Lung (tissue), 16 donors: ENCODE results near the gene DMWD. TPM values are rescaled to one million over a fixed set of nuclear protein-coding genes. Genes with fewer than 3 reads are reported as not detected.
A peak's percentile ranks its signal among the peaks of the same experiment; 100 is the strongest.

Source experiments
- ATAC-seq: fragments of 200-7000 bp; cut with Tn5 transposase; one replicate; pipeline ENCODE4 v1.9.1; 2020; ENCODE audit warnings: moderate number of reproducible peaks; ENCODE audit not compliant: insufficient read depth, low FRiP score
- DNase-seq, 3 donors: peaks; one replicate each; pipeline ENCODE4 v3.0.0-alpha.2; 2013 to 2017
- H3K27ac ChIP-seq, 2 donors: one replicate each; pipeline ENCODE4 v1.5.1; 2013; ENCODE audit warnings: mild to moderate bottlenecking in 2 of 2, moderate library complexity in 2 of 2, control low read depth in 1 of 2, inconsistent platforms in 1 of 2, low read depth in 1 of 2, low read length in 1 of 2
- H3K27me3 ChIP-seq, 3 donors: one replicate each; pipeline ENCODE4 v1.5.1; 2013; ENCODE audit warnings: low read length in 2 of 3; ENCODE audit not compliant: control insufficient read depth in 3 of 3, insufficient read depth in 3 of 3
- H3K36me3 ChIP-seq, 4 donors: one replicate each; pipeline ENCODE4 v1.5.1; 2013; ENCODE audit warnings: low read length in 4 of 4, mild to moderate bottlenecking in 1 of 4, moderate library complexity in 1 of 4; ENCODE audit not compliant: control insufficient read depth in 4 of 4, insufficient read depth in 4 of 4
- H3K4me1 ChIP-seq, 5 donors: one replicate each; pipeline ENCODE4 v1.5.1; 2013; ENCODE audit warnings: low read length in 5 of 5, mild to moderate bottlenecking in 2 of 5, moderate library complexity in 1 of 5; ENCODE audit not compliant: control insufficient read depth in 5 of 5, insufficient read depth in 5 of 5
- H3K4me3 ChIP-seq: one replicate; pipeline ENCODE4 v1.5.1; 2013; ENCODE audit warnings: mild to moderate bottlenecking, control low read depth, moderate library complexity
- H3K9ac ChIP-seq, 2 donors: one replicate each; pipeline ENCODE4 v1.5.1; 2013; ENCODE audit warnings: low read length in 2 of 2, control low read depth in 1 of 2; ENCODE audit not compliant: insufficient read depth in 1 of 2
- H3K9me3 ChIP-seq, 4 donors: one replicate each; pipeline ENCODE4 v1.5.1; 2013; ENCODE audit warnings: low read length in 3 of 4, mild to moderate bottlenecking in 1 of 4, moderate library complexity in 1 of 4; ENCODE audit not compliant: control insufficient read depth in 4 of 4, insufficient read depth in 3 of 4
- WGBS, 2 donors: extraction: QIAGEN DNeasy Blood & Tissue Kit; methylation state at CpG; one replicate each; pipeline ENCODE4 v1.1.7; 2013; 5-methylcytosine and 5-hydroxymethylcytosine counted together
- long read RNA-seq, 5 donors: transcript quantifications; one replicate each; lab custom pipeline, GENCODE V29; 2026
- polyA plus RNA-seq, 2 donors: library from polyadenylated mRNA; stranded (reverse); fragments of 200-250 nt; gene quantifications; one replicate each; pipeline ENCODE4 v1.2.1, GENCODE V29; 2013
- total RNA-seq, 2 donors: library from RNA; depleted of rRNA in 1 of 2; stranded (reverse); fragments of >200 nt in 1 of 2; gene quantifications; one replicate each; pipeline ENCODE4 v1.2.1, GENCODE V29; 2014 to 2021
- TF ChIP-seq, protein P1 (sequence below): IDR thresholded peaks from 2 replicates; pipeline ENCODE4 v1.5.1; 2012; ENCODE audit warnings: mild to moderate bottlenecking; ENCODE audit errors: control extremely low read depth, extremely low read depth
- donor health status: control.
- donor health status: control.
- donor health status: Bipolar disorder and iron deficiency.
- donor health status: healthy.
- donor health status: DM: yes; HTN: yes; CAD: no.

The DMWD gene, protein sequence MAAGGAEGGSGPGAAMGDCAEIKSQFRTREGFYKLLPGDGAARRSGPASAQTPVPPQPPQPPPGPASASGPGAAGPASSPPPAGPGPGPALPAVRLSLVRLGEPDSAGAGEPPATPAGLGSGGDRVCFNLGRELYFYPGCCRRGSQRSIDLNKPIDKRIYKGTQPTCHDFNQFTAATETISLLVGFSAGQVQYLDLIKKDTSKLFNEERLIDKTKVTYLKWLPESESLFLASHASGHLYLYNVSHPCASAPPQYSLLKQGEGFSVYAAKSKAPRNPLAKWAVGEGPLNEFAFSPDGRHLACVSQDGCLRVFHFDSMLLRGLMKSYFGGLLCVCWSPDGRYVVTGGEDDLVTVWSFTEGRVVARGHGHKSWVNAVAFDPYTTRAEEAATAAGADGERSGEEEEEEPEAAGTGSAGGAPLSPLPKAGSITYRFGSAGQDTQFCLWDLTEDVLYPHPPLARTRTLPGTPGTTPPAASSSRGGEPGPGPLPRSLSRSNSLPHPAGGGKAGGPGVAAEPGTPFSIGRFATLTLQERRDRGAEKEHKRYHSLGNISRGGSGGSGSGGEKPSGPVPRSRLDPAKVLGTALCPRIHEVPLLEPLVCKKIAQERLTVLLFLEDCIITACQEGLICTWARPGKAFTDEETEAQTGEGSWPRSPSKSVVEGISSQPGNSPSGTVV
- total RNA-seq (10 to 100 TPM; 25.4 to 58.2 TPM), polyA plus RNA-seq (10 to 100 TPM; 21.2 to 28.3 TPM)
- long read RNA-seq, donor 1, transcript DMWD-201 (5 exons, 3,305 nt), result minor isoform, 8 of 49 reads
- long read RNA-seq, donor 1, transcript DMWD-205 (2 exons, 643 nt), result minor isoform, 7 of 49 reads
- long read RNA-seq, donor 1, transcript DMWD-202 (4 exons, 3,292 nt), result major isoform, 12 of 49 reads
- long read RNA-seq, donor 1, partial matches to known transcripts, result 19 of 49 reads
- long read RNA-seq, donor 1, other reads (novel, unspliced or antisense), result 0 of 49 reads
- long read RNA-seq, donor 2, partial matches to known transcripts, result 0 of 7 reads
- long read RNA-seq, donor 2, other reads (novel, unspliced or antisense), result 0 of 7 reads
- long read RNA-seq, donor 3, transcript DMWD-201 (5 exons, 3,305 nt), result major isoform, 6 of 24 reads
- long read RNA-seq, donor 3, partial matches to known transcripts, result 9 of 24 reads
- long read RNA-seq, donor 3, other reads (novel, unspliced or antisense), result 0 of 24 reads
- long read RNA-seq, donor 4, transcript DMWD-207 (1 exons, 782 nt), result major isoform, 5 of 15 reads
- long read RNA-seq, donor 4, transcript DMWD-202 (4 exons, 3,292 nt), result major isoform, 5 of 15 reads
- long read RNA-seq, donor 4, partial matches to known transcripts, result 0 of 15 reads
- long read RNA-seq, donor 4, other reads (novel, unspliced or antisense), result 0 of 15 reads
- long read RNA-seq, donor 5, transcript DMWD-201 (5 exons, 3,305 nt), result minor isoform, 8 of 41 reads
- long read RNA-seq, donor 5, transcript DMWD-202 (4 exons, 3,292 nt), result major isoform, 11 of 41 reads
- long read RNA-seq, donor 5, transcript DMWD-207 (1 exons, 782 nt), result minor isoform, 5 of 41 reads
- long read RNA-seq, donor 5, partial matches to known transcripts, result 14 of 41 reads
- long read RNA-seq, donor 5, other reads (novel, unspliced or antisense), result 0 of 41 reads

DNA sequence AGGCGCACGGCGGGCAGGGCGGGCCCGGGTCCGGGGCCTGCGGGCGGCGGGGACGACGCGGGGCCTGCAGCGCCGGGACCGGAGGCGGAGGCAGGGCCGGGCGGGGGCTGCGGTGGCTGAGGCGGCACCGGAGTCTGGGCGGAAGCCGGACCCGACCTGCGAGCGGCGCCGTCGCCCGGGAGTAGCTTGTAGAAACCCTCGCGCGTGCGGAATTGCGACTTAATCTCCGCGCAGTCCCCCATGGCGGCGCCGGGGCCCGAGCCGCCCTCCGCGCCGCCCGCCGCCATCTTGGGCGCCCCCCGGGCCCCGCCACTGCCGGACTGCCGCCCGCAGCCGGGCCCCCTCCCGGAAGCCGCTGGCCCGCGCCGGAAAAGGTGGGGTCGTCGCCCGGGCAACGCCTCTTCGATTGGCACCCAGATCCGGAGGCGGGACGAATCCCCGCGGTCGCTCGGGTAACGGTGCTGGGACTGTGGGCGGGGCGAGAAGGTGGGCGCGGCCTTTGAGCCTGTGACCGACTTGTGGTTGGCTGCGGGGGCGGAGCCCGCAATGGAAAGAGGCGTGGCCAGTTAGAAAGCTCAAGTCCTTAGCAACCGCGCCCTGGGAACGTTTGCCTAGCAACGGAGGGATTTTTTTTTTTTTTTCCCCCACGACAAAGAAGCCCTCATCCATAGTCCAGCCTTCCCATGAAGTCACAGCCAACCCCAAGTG, at the start of gene DMWD:
TSS of gene DMWD (minus strand) at position 376 of the 708 bp plus-strand sequence. CDS start at position 287, 89 bp downstream.
- Histone ChIP-seq H3K4me1 (peaks cover 0 to 16% (median 7%) of the 10 kb centered on the region in 5 donors), H3K36me3 (peaks cover 0 to 16% (median 4%) of the 10 kb centered on the region in 4 donors), H3K9ac (peak within 1 kb of the TSS; percentile 41 to 82), H3K4me3 (peak within 1 kb of the TSS; percentile 85), H3K27me3 (no peaks in the 10 kb centered on the region), H3K27ac (peak within 1 kb of the TSS; percentile 82 to 94), H3K9me3 (no peaks in the 10 kb centered on the region)
- ATAC-seq, result peak; percentile 98
- 1% methylated on average over 52 to 86 of the region's 86 CpGs for WGBS, 2 donors
- TF ChIP-seq, protein P1, sequence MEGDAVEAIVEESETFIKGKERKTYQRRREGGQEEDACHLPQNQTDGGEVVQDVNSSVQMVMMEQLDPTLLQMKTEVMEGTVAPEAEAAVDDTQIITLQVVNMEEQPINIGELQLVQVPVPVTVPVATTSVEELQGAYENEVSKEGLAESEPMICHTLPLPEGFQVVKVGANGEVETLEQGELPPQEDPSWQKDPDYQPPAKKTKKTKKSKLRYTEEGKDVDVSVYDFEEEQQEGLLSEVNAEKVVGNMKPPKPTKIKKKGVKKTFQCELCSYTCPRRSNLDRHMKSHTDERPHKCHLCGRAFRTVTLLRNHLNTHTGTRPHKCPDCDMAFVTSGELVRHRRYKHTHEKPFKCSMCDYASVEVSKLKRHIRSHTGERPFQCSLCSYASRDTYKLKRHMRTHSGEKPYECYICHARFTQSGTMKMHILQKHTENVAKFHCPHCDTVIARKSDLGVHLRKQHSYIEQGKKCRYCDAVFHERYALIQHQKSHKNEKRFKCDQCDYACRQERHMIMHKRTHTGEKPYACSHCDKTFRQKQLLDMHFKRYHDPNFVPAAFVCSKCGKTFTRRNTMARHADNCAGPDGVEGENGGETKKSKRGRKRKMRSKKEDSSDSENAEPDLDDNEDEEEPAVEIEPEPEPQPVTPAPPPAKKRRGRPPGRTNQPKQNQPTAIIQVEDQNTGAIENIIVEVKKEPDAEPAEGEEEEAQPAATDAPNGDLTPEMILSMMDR, result no peak
- peak; percentile 99 to 100 (median 100) for DNase-seq

DNA sequence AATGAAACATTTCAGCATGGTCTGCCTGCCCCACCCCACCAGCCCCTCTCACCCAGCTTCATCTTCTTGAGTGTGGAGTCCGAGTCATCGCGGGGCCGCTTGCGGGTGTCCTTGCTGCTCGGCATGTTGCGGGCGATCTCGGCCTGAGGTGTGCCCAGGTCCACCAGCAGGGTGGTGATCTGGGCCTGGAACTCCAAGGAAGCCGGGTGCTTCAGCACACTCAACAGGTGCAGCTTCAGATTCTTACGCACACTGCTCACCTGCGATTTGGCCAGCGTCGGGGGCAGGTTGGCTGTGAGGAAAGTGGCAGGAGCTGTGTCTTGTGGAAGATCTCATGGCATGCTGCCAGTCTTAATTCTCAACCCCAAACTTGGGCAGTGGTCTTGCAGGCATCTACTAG, 49.6 kb upstream of the DMWD start:
- Histone ChIP-seq H3K9me3 (peaks cover 0 to 5% (median 0%) of the 10 kb centered on the region in 4 donors), H3K4me1 (no peaks in the 10 kb centered on the region), H3K27me3 (no peaks in the 10 kb centered on the region), H3K36me3 (peaks cover 43 to 50% (median 44%) of the 10 kb centered on the region in 4 donors), H3K9ac (no peak overlapping the region), H3K4me3 (no peak overlapping the region), H3K27ac (no peak overlapping the region)
- WGBS, 2 donors, result 94 to 97% methylated on average over 14 of the region's 14 CpGs
- TF ChIP-seq, protein P1, result no peak
- DNase-seq (no peak), ATAC-seq (no peak)

DNA sequence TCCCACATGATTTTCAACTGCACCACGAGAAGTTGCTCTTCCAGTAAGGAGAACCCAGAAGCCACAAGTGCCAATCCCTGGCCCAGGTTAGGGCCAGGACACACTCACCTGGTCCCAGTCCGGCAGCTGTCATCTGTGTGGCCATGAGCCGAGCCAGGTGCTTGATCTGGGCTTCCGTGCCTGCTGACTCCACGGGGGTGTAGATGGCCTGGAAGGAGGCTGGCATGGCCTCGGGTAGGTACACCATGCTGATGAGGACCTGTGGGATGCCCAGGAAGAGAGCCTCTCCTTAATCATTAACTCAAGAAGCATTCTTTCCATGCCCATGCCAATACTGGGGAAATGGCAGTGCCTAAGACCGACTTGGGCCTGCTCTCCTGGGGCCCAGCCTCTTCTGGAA, 42.3 kb upstream of the DMWD start:
- H3K9me3 ChIP-seq, result peaks cover 0 to 5% (median 0%) of the 10 kb centered on the region in 4 donors
- H3K27me3 ChIP-seq, result no peaks in the 10 kb centered on the region
- WGBS, 2 donors, result 67 to 86% methylated on average over 7 of the region's 7 CpGs
- no peak overlapping the region for H3K9ac ChIP-seq
- no peak overlapping the region for H3K4me3 ChIP-seq
- no peak overlapping the region for H3K27ac ChIP-seq
- peaks cover 40 to 59% (median 41%) of the 10 kb centered on the region in 4 donors for H3K36me3 ChIP-seq
- TF ChIP-seq, protein P1, result no peak
- no peaks in the 10 kb centered on the region for H3K4me1 ChIP-seq
- DNase-seq (no peak), ATAC-seq (no peak)
